ENCODE data around the gene PRTN3.

Gene PRTN3

GRCh38 chr19:840519-841206 is at the start of gene PRTN3:
TSS of gene PRTN3 (plus strand) at chr19:840999. CDS start at chr19:841009, 10 bp downstream.
- no peak for DNase-seq (ENCODE audit: low read depth, low spot score)

- no peak for DNase-seq (ENCODE audit: low read depth, low spot score)
Measured at GRCh38 chr19:791007-791566, 49.7 kb upstream of the PRTN3 start.

- DNase-seq (ENCODE audit: low read depth, low spot score), result no peak
Measured at GRCh38 chr19:791567-792305, 49.1 kb upstream of the PRTN3 start.

- peak; percentile 45 for DNase-seq (ENCODE audit: low read depth, low spot score)
Measured at GRCh38 chr19:792306-792885, 48.4 kb upstream of the PRTN3 start.

GRCh38 chr19:793806-794205 is 47.0 kb upstream of the PRTN3 start:
- DNase-seq (ENCODE audit: low read depth, low spot score), result peak; percentile 55

GRCh38 chr19:795073-795611 is 45.7 kb upstream of the PRTN3 start:
- no peak for DNase-seq (ENCODE audit: low read depth, low spot score)

- DNase-seq (ENCODE audit: low read depth, low spot score), result no peak
Measured at GRCh38 chr19:795691-796581, 44.9 kb upstream of the PRTN3 start.

- DNase-seq (ENCODE audit: low read depth, low spot score), result peak; percentile 100
Measured at GRCh38 chr19:796692-797527, 43.9 kb upstream of the PRTN3 start, which contains the start of gene PTBP1. TSS of gene PTBP1 (plus strand) at chr19:797452. CDS start at chr19:797498, 46 bp downstream.

GRCh38 chr19:797528-798414 is 43.0 kb upstream of the PRTN3 start:
- peak; percentile 77 for DNase-seq (ENCODE audit: low read depth, low spot score)

GRCh38 chr19:798415-799075 is 42.3 kb upstream of the PRTN3 start:
- DNase-seq (ENCODE audit: low read depth, low spot score), result no peak

GRCh38 chr19:799076-799881 is 41.5 kb upstream of the PRTN3 start:
- DNase-seq (ENCODE audit: low read depth, low spot score), result peak; percentile 76

- peak; percentile 74 for DNase-seq (ENCODE audit: low read depth, low spot score)
Measured at GRCh38 chr19:800360-801029, 40.3 kb upstream of the PRTN3 start.

GRCh38 chr19:801030-801860 is 39.6 kb upstream of the PRTN3 start:
- DNase-seq (ENCODE audit: low read depth, low spot score), result no peak

- no peak for DNase-seq (ENCODE audit: low read depth, low spot score)
Measured at GRCh38 chr19:801861-802497, 38.8 kb upstream of the PRTN3 start.

GRCh38 chr19:802498-803098 is 38.2 kb upstream of the PRTN3 start:
- no peak for DNase-seq (ENCODE audit: low read depth, low spot score)
